ELR (cell line): ENCODE data around the gene MS4A14.
"Not testable (repeated sequence)": the region's sequence is repeated elsewhere in the genome, so short reads cannot be mapped to it uniquely, and the experiment has no call there.

ENCODE experiments used
- DNase-seq: peaks from one replicate; pipeline ENCODE4 v3.0.0-alpha.2; 2015; ENCODE audit warnings: low read depth

The MS4A14 gene

DNA sequence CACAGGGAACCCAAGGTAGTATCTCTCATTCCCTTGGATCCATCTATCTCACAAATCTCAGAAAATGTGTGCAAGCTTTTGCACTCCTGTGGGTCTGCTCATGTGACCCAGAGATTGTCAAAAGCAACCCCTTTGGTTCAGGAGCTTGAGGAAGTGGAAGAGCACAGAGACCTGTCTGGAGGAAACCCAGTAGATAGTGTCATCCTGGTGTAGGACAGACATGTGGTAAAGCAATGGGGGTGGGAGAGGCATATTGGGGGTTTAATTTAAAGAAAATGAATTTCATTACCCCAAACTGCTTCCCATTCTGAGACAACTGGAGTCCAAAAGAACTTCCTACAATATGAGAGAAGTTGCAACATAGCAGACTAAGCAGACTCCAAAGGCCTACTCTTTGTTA, 5.8 kb upstream of the MS4A14 start:
- no peak for DNase-seq

GRCh38 chr11:60392361-60392760, 3.9 kb upstream of the MS4A14 start:
- no peak for DNase-seq

DNA sequence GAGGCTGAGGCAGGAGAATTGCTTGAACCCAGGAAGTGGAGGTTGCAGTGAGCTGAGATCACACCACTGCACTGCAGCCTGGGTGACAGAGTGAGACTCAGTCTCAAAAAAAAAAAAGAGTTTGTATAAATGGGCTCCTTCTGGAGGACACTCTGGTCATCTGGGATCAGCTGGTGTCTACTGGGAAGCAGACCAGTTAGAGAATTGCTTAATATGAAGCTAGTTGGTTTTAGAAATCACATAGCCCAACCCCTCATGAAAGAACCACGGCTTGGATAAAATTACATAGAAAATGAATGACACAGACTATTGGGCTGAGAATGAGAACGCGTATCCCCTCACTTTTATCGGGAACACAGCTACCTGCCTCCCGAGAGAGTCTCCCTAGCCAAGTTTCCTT, 3.2 kb upstream of the MS4A14 start:
- no peak for DNase-seq

GRCh38 chr11:60394666-60395380, 1.4 kb upstream of the MS4A14 start:
- DNase-seq, result no peak

GRCh38 chr11:60396799-60397198, 540 bp downstream of the MS4A14 start:
- DNase-seq, result no peak

- no peak for DNase-seq
Observed at GRCh38 chr11:60420015-60420414, 23.8 kb downstream of the MS4A14 start.

DNA sequence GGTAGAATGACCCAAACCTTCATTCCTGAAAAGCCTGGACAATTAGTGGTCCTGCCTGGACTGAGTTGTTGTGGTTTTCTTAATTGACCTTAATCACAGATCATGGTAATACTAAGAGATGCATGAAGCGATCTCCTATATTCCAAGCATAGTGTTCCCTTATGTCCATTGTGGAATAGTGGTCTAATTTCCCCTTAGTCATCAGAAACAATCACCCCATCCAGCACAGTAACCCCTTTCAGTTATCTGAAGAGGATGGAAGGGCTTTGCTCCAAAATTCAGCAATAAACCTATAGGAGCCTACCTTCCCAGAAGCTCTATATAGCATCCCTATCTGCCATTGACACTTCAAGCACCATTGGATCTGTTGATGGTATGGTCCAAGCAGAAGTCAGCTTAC, 26.4 kb downstream of the MS4A14 start:
- no peak for DNase-seq

- no peak for DNase-seq
Observed at GRCh38 chr11:60428517-60428916, 32.3 kb downstream of the MS4A14 start.

DNA sequence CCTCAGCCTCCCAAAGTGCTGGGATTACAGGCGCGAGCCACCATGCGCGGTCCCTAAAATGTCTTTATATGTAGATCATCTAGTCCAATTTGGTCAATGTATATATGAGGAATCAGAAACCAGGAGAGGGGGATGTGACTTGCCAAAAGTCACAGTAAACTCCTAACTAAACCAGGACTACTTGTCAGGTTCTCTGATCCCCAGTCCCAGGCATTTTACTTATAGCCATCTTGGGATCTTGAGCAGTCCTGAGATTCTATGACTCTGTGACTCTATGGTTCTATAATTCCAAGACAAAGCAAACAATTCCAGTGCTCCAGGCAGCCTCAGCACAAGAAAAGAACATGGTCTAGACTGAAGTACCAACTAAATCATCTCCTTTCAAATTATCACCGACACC, 33.0 kb downstream of the MS4A14 start, which contains the start of gene MS4A5:
TSS of gene MS4A5 (plus strand) at position 301 of the 400 bp plus-strand sequence. CDS start 103 bp downstream, outside the sequence.
- DNase-seq, result no peak

GRCh38 chr11:60431251-60431650, 35.0 kb downstream of the MS4A14 start:
- no peak for DNase-seq

- no peak for DNase-seq
Observed at GRCh38 chr11:60433401-60433800, 37.1 kb downstream of the MS4A14 start.

DNA sequence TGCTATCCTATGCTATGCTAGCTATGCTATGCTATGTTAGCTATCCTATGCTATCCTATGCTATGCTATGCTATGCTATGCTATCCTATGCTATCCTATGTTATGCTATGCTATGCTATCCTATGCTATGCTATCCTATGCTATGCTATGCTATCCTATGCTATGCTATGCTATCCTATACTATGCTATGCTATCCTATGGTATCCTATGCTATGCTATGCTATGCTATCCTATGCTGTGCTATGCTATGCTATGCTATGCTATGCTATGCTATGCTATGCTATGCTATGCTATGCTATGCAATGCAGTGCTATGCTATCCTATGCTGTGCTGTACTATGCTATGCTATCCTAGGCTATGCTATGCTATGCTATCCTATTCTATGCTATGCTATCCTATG, 50.8 kb downstream of the MS4A14 start:
- DNase-seq, result no peak

DNA sequence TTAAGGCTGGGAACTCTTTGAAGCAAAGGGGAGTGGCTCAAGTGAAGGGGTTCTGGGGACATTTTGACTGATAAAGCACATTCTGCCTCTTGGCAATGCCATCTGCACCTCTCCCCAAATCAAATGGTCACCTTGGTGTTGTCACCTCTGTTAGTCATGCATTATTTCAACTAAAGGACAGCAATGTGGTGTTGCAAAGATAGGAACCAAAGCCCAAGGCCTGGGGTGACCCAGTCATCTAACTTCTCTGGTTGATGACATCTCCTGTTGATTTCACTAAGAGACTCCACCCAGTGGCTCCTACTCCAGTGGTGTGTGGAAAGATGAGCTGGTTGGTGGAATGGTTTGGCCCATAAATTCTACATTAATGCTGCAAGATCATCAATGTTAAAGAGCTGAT, 51.6 kb downstream of the MS4A14 start:
- no peak for DNase-seq

DNA sequence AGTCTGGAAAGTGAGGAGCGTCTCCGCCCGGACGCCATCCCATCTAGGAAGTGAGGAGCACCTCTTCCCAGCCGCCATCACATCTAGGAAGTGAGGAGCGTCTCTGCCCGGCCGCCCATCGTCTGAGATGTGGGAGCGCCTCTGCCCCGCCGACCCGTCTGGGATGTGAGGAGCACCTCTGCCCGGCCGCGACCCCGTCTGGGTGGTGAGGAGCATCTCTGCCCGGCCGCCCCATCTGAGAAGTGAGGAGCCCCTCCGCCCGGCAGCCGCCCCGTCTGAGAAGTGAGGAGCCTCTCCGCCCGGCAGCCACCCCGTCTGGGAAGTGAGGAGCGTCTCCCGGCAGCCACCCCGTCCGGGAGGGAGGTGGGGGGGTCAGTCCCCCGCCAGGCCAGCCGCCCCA, 54.9 kb downstream of the MS4A14 start:
- not testable (repeated sequence) for DNase-seq

DNA sequence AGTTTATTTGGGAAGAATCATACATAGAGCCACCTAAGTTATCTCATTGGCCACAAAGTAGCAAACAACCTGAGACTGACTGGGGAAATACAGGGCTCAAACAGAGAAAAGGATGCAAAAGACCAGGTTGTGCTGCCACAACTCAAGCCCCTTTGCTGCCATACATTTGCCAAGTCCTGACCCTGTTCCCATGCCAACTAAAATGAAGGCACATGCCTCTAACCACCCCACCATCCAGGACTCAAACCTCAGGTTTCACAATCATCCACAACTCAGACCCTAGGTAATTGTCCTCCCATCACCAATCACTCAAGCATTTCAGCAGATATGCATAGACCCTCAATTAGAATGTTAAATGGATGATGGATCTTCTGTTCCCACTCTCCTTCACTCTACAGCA, 58.0 kb downstream of the MS4A14 start:
- DNase-seq, result no peak

- DNase-seq, result no peak
Observed at GRCh38 chr11:60455531-60456042, 59.3 kb downstream of the MS4A14 start, which contains the start of gene MS4A1. Gene MS4A1, plus strand, starts transcription at chr11:60455847. Its CDS starts 6,528 bp downstream, at chr11:60462375.

DNA sequence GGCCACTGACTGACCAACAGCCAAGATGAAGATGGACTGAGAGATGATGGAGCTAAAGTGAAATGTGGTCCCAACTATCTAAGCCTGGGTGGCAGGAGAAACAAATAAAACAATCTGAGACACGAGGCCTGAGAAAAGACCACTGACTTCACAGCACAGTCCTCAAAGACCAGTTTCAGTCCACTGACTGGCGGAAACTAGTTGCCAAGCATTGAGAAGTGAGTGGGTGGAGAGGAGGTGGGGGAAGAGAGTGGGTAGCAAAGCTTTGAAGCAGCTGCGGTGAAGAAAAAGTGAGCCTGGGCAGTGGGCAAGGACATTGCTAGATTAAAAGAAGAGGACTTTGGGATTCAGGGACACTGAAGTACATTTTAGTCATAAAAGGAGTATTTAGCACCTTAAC, 61.3 kb downstream of the MS4A14 start:
- no peak for DNase-seq

GRCh38 chr11:60459345-60459744, 63.1 kb downstream of the MS4A14 start:
- DNase-seq, result no peak
